ENCODE results near the gene KATNAL2. TPM values are rescaled to one million over a fixed set of nuclear protein-coding genes. Genes with fewer than 3 reads are reported as not detected.

The KATNAL2 gene
- total RNA-seq: 8.4 TPM

- Histone ChIP-seq H3K4me3 (ENCODE audit: low read length in 3 of 3) (peak within 1 kb of the TSS; percentile 87 to 96 (median 92)), H3K27ac (ENCODE audit: low read depth, low read length) (peak within 1 kb of the TSS; percentile 92), H3K9me3 (ENCODE audit: control insufficient read depth in 3 of 3, low read length in 3 of 3) (no peaks in the 10 kb centered on the region), H3K9ac (ENCODE audit: low read depth in 1 of 3, low read length in 3 of 3) (peak within 1 kb of the TSS; percentile 93 to 94 (median 93)), H3K27me3 (ENCODE audit: control insufficient read depth in 3 of 3, insufficient read depth in 3 of 3, low read length in 3 of 3) (no peaks in the 10 kb centered on the region), H3K4me1 (ENCODE audit: control insufficient read depth in 3 of 3, insufficient read depth in 3 of 3, low read length in 3 of 3) (peaks cover 18 to 25% (median 23%) of the 10 kb centered on the region in 3 donors), H3K36me3 (ENCODE audit: control insufficient read depth in 3 of 3, insufficient read depth in 3 of 3, low read length in 3 of 3) (no peaks in the 10 kb centered on the region)
Observed at GRCh38 chr18:46917108-46917802, at the start of gene KATNAL2, which contains the start of gene PIAS2. Gene KATNAL2 (plus strand): TSS chr18:46917602. CDS start chr18:46946873, 29,271 bp downstream. Gene PIAS2 (minus strand): TSS chr18:46917507. CDS start chr18:46917345, 162 bp downstream.

- Histone ChIP-seq H3K4me3 (ENCODE audit: low read length in 3 of 3) (no peak overlapping the region), H3K27ac (ENCODE audit: low read depth, low read length) (no peak overlapping the region), H3K9ac (ENCODE audit: low read depth in 1 of 3, low read length in 3 of 3) (no peak overlapping the region), H3K9me3 (ENCODE audit: control insufficient read depth in 3 of 3, low read length in 3 of 3) (peaks cover 0 to 7% (median 0%) of the 10 kb centered on the region in 3 donors), H3K4me1 (ENCODE audit: control insufficient read depth in 3 of 3, insufficient read depth in 3 of 3, low read length in 3 of 3) (peaks cover 0 to 13% (median 0%) of the 10 kb centered on the region in 3 donors), H3K36me3 (ENCODE audit: control insufficient read depth in 3 of 3, insufficient read depth in 3 of 3, low read length in 3 of 3) (no peaks in the 10 kb centered on the region), H3K27me3 (ENCODE audit: control insufficient read depth in 3 of 3, insufficient read depth in 3 of 3, low read length in 3 of 3) (no peaks in the 10 kb centered on the region)
Observed at GRCh38 chr18:46868169-46868921, 49.1 kb upstream of the KATNAL2 start.

GRCh38 chr18:46877329-46877987 lies 39.9 kb upstream of the KATNAL2 start:
- peaks cover 0 to 6% (median 0%) of the 10 kb centered on the region in 3 donors for H3K9me3 ChIP-seq (ENCODE audit: control insufficient read depth in 3 of 3, low read length in 3 of 3)
- H3K4me3 ChIP-seq (ENCODE audit: low read length in 3 of 3): no peak overlapping the region
- H3K4me1 ChIP-seq (ENCODE audit: control insufficient read depth in 3 of 3, insufficient read depth in 3 of 3, low read length in 3 of 3): no peaks in the 10 kb centered on the region

GRCh38 chr18:46883180-46883579 lies 34.2 kb upstream of the KATNAL2 start:
- no peaks in the 10 kb centered on the region for H3K4me1 ChIP-seq (ENCODE audit: control insufficient read depth in 3 of 3, insufficient read depth in 3 of 3, low read length in 3 of 3)
- peaks cover 0 to 4% (median 0%) of the 10 kb centered on the region in 3 donors for H3K36me3 ChIP-seq (ENCODE audit: control insufficient read depth in 3 of 3, insufficient read depth in 3 of 3, low read length in 3 of 3)
- H3K9ac ChIP-seq (ENCODE audit: low read depth in 1 of 3, low read length in 3 of 3): no peak overlapping the region
- H3K9me3 ChIP-seq (ENCODE audit: control insufficient read depth in 3 of 3, low read length in 3 of 3): no peaks in the 10 kb centered on the region
- H3K4me3 ChIP-seq (ENCODE audit: low read length in 3 of 3): no peak overlapping the region
- H3K27me3 ChIP-seq (ENCODE audit: control insufficient read depth in 3 of 3, insufficient read depth in 3 of 3, low read length in 3 of 3): no peaks in the 10 kb centered on the region
- H3K27ac ChIP-seq (ENCODE audit: low read depth, low read length): no peak overlapping the region

More at GRCh38 chr18:46877329-46877987, 39.9 kb upstream of the KATNAL2 start:
- no peaks in the 10 kb centered on the region for H3K27me3 ChIP-seq (ENCODE audit: control insufficient read depth in 3 of 3, insufficient read depth in 3 of 3, low read length in 3 of 3)
- H3K9ac ChIP-seq (ENCODE audit: low read depth in 1 of 3, low read length in 3 of 3): no peak overlapping the region
- peaks cover 0 to 9% (median 0%) of the 10 kb centered on the region in 3 donors for H3K36me3 ChIP-seq (ENCODE audit: control insufficient read depth in 3 of 3, insufficient read depth in 3 of 3, low read length in 3 of 3)
- no peak overlapping the region for H3K27ac ChIP-seq (ENCODE audit: low read depth, low read length)

GRCh38 chr18:46886893-46887292 lies 30.5 kb upstream of the KATNAL2 start:
- Histone ChIP-seq H3K4me1 (ENCODE audit: control insufficient read depth in 3 of 3, insufficient read depth in 3 of 3, low read length in 3 of 3) (peaks cover 0 to 3% (median 0%) of the 10 kb centered on the region in 3 donors), H3K9ac (ENCODE audit: low read depth in 1 of 3, low read length in 3 of 3) (no peak overlapping the region), H3K36me3 (ENCODE audit: control insufficient read depth in 3 of 3, insufficient read depth in 3 of 3, low read length in 3 of 3) (peaks cover 9 to 25% (median 18%) of the 10 kb centered on the region in 3 donors), H3K27ac (ENCODE audit: low read depth, low read length) (no peak overlapping the region), H3K9me3 (ENCODE audit: control insufficient read depth in 3 of 3, low read length in 3 of 3) (peaks cover 0 to 8% (median 2%) of the 10 kb centered on the region in 3 donors), H3K4me3 (ENCODE audit: low read length in 3 of 3) (no peak overlapping the region), H3K27me3 (ENCODE audit: control insufficient read depth in 3 of 3, insufficient read depth in 3 of 3, low read length in 3 of 3) (no peaks in the 10 kb centered on the region)

- no peak overlapping the region for H3K4me3 ChIP-seq (ENCODE audit: low read length in 3 of 3)
- peaks cover 0 to 3% (median 0%) of the 10 kb centered on the region in 3 donors for H3K4me1 ChIP-seq (ENCODE audit: control insufficient read depth in 3 of 3, insufficient read depth in 3 of 3, low read length in 3 of 3)
- no peak overlapping the region for H3K27ac ChIP-seq (ENCODE audit: low read depth, low read length)
- H3K27me3 ChIP-seq (ENCODE audit: control insufficient read depth in 3 of 3, insufficient read depth in 3 of 3, low read length in 3 of 3): no peaks in the 10 kb centered on the region
- peaks cover 0 to 8% (median 2%) of the 10 kb centered on the region in 3 donors for H3K9me3 ChIP-seq (ENCODE audit: control insufficient read depth in 3 of 3, low read length in 3 of 3)
- H3K9ac ChIP-seq (ENCODE audit: low read depth in 1 of 3, low read length in 3 of 3): no peak overlapping the region
- peaks cover 9 to 25% (median 18%) of the 10 kb centered on the region in 3 donors for H3K36me3 ChIP-seq (ENCODE audit: control insufficient read depth in 3 of 3, insufficient read depth in 3 of 3, low read length in 3 of 3)
Observed at GRCh38 chr18:46888965-46889364, 28.4 kb upstream of the KATNAL2 start.

GRCh38 chr18:46891742-46892214 lies 25.6 kb upstream of the KATNAL2 start:
- H3K9ac ChIP-seq (ENCODE audit: low read depth in 1 of 3, low read length in 3 of 3): no peak overlapping the region
- no peaks in the 10 kb centered on the region for H3K27me3 ChIP-seq (ENCODE audit: control insufficient read depth in 3 of 3, insufficient read depth in 3 of 3, low read length in 3 of 3)
- no peak overlapping the region for H3K4me3 ChIP-seq (ENCODE audit: low read length in 3 of 3)
- H3K4me1 ChIP-seq (ENCODE audit: control insufficient read depth in 3 of 3, insufficient read depth in 3 of 3, low read length in 3 of 3): peaks cover 0 to 3% (median 0%) of the 10 kb centered on the region in 3 donors
- H3K27ac ChIP-seq (ENCODE audit: low read depth, low read length): no peak overlapping the region
- peaks cover 0 to 8% (median 2%) of the 10 kb centered on the region in 3 donors for H3K9me3 ChIP-seq (ENCODE audit: control insufficient read depth in 3 of 3, low read length in 3 of 3)
- peaks cover 9 to 25% (median 18%) of the 10 kb centered on the region in 3 donors for H3K36me3 ChIP-seq (ENCODE audit: control insufficient read depth in 3 of 3, insufficient read depth in 3 of 3, low read length in 3 of 3)

GRCh38 chr18:46892842-46893241 lies 24.6 kb upstream of the KATNAL2 start:
- peaks cover 9 to 25% (median 18%) of the 10 kb centered on the region in 3 donors for H3K36me3 ChIP-seq (ENCODE audit: control insufficient read depth in 3 of 3, insufficient read depth in 3 of 3, low read length in 3 of 3)
- H3K9ac ChIP-seq (ENCODE audit: low read depth in 1 of 3, low read length in 3 of 3): no peak overlapping the region
- H3K4me1 ChIP-seq (ENCODE audit: control insufficient read depth in 3 of 3, insufficient read depth in 3 of 3, low read length in 3 of 3): peaks cover 0 to 3% (median 0%) of the 10 kb centered on the region in 3 donors
- H3K27ac ChIP-seq (ENCODE audit: low read depth, low read length): no peak overlapping the region
- no peaks in the 10 kb centered on the region for H3K27me3 ChIP-seq (ENCODE audit: control insufficient read depth in 3 of 3, insufficient read depth in 3 of 3, low read length in 3 of 3)
- H3K4me3 ChIP-seq (ENCODE audit: low read length in 3 of 3): no peak overlapping the region
- peaks cover 0 to 8% (median 2%) of the 10 kb centered on the region in 3 donors for H3K9me3 ChIP-seq (ENCODE audit: control insufficient read depth in 3 of 3, low read length in 3 of 3)

- no peak overlapping the region for H3K4me3 ChIP-seq (ENCODE audit: low read length in 3 of 3)
- H3K27ac ChIP-seq (ENCODE audit: low read depth, low read length): no peak overlapping the region
- H3K9ac ChIP-seq (ENCODE audit: low read depth in 1 of 3, low read length in 3 of 3): no peak overlapping the region
- H3K9me3 ChIP-seq (ENCODE audit: control insufficient read depth in 3 of 3, low read length in 3 of 3): peaks cover 0 to 7% (median 2%) of the 10 kb centered on the region in 3 donors
- H3K36me3 ChIP-seq (ENCODE audit: control insufficient read depth in 3 of 3, insufficient read depth in 3 of 3, low read length in 3 of 3): peaks cover 9 to 23% (median 18%) of the 10 kb centered on the region in 3 donors
- no peaks in the 10 kb centered on the region for H3K27me3 ChIP-seq (ENCODE audit: control insufficient read depth in 3 of 3, insufficient read depth in 3 of 3, low read length in 3 of 3)
- peaks cover 0 to 3% (median 0%) of the 10 kb centered on the region in 3 donors for H3K4me1 ChIP-seq (ENCODE audit: control insufficient read depth in 3 of 3, insufficient read depth in 3 of 3, low read length in 3 of 3)
Observed at GRCh38 chr18:46893360-46893759, 24.0 kb upstream of the KATNAL2 start.
